HG03159 (cell line): Measurements from ENCODE around the gene FAM181A.

Experiments
- ATAC-seq: cut with Tn5 transposase; IDR thresholded peaks from one replicate; pipeline ENCODE4 v1.9.1; 2021; ENCODE audit warnings: mild to moderate bottlenecking, moderate library complexity; ENCODE audit not compliant: unreplicated experiment

FAM181A gene

DNA sequence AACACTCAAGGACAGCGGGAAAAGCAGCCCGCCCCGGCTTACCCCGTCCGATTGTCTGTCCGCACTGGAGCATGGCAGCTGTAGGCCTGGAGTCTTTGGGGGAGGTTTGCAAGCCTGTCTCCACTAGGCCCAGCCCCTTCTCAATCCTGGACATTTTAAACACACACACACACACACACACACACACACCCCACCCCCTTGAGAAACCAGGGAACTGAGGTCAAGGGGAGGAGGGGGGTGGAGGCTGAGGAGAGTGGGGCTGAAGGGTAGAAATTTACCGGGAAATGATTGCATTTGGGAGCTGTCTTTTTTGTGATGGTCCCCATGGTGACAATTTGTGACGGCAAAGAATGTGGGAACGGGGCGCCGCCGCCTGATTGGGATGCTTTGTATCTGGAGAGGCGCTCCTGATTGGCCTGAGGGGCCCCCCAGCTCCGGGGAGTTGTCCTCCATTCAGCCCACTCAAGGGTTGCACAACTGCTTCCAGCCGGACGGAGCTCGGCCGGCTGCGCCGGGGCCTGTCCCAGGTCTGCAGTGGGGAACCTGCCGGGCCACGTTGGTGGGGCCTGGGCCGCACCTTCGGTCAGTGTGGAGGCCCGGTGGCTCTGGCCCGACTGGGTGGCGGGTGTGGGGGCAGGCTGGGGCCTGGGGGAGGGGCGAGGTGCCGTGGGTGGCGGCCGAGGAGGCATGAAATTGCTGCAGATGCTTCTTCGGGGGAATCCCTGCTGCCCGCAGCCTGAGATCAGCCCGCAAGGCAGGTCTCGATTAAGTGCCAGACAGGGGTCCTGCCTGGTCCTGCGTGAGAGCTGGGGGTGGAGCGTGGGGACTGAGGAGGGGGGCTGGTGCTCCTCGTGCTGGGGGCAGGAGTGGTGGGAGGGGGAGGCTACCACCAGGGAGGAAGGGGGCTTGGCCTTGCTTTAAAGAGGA is at the start of gene FAM181A:
Gene FAM181A (plus strand): TSS at position 472 of the 927 bp plus-strand sequence. CDS start 942 bp downstream, outside the sequence.
- no peak for ATAC-seq

- no peak for ATAC-seq
These were observed 48.9 kb upstream of the FAM181A start for GRCh38 chr14:93878212-93878611.

DNA sequence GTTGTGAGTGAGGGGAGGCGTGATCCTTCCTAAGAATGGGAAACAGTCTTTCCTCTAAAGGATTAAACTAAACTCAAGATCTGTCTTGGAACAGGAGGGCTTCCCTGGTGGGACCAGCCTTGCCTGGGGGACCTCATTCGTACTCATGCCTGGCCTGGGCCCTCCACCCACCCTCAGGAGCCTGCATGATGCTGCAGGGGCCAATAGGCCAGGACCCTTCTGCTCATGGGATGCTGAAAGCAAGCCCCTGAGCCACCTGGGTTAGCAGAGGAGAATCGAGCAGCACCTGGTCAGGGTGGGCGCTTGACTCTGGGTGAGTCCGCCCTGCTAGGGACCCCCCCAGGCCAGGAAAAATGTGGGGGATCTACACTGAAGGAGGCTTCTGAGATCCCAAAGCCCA is 48.3 kb upstream of the FAM181A start:
- ATAC-seq = no peak

GRCh38 chr14:93879362-93879983 is 47.7 kb upstream of the FAM181A start:
- ATAC-seq = no peak

GRCh38 chr14:93880021-93880820 is 46.9 kb upstream of the FAM181A start:
- no peak for ATAC-seq

- ATAC-seq = no peak
These were observed 42.2 kb upstream of the FAM181A start for GRCh38 chr14:93884950-93885349.

- ATAC-seq = no peak
These were observed 38.1 kb upstream of the FAM181A start for GRCh38 chr14:93888995-93889394.

GRCh38 chr14:93889739-93890483 is 37.2 kb upstream of the FAM181A start:
- no peak for ATAC-seq

DNA sequence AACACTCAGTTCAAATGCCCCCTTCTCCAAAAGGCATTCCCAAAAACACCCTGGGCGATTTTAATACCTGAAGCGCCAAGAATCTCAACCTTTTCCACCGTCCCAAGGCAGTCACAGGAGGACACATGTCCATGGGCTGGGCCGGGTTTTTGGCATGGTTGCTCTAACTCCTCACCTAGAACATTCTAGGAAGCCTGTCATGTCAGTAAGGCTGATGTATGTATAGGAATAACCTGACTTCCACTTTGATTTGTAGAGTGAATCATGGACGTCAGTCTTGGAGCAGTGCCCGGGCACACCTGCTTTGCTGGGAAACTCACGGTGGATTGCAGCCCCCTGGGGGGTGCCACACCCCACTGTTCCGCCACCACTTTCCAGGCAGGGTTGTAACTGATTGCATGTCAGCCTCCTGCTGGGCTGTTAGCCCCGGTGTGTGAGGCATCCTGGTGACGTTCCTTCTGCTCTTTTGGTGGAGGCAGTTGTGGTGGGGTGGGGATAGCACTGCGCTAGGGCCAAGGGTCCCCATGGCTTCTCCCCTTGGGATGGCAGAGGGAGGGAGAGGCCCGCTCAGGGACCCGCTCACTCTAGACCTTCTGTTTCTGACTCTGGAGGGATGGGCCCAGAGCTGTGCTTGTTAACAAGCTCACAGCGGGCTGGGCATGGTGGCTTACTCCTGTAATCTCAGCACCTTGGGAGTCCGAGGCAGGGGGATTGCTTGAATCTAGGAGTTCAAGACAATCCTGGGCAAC is 35.2 kb upstream of the FAM181A start:
- ATAC-seq = no peak

DNA sequence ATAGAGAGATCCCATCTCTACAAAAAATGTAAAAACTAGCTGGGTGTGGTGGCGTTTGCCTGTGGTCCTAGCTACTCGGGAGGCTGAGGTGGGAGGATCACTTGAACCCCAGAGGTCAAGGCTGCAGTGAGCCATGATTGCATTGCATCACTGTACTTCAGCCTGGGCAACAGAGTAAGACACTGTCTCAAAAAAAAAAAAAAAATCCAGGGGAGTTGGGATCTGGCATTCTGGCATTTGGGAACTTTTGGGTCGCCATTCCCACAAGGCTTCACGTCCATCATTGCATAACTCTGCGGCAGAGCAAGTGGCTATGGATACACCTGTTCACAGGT is 34.7 kb upstream of the FAM181A start:
- no peak for ATAC-seq

DNA sequence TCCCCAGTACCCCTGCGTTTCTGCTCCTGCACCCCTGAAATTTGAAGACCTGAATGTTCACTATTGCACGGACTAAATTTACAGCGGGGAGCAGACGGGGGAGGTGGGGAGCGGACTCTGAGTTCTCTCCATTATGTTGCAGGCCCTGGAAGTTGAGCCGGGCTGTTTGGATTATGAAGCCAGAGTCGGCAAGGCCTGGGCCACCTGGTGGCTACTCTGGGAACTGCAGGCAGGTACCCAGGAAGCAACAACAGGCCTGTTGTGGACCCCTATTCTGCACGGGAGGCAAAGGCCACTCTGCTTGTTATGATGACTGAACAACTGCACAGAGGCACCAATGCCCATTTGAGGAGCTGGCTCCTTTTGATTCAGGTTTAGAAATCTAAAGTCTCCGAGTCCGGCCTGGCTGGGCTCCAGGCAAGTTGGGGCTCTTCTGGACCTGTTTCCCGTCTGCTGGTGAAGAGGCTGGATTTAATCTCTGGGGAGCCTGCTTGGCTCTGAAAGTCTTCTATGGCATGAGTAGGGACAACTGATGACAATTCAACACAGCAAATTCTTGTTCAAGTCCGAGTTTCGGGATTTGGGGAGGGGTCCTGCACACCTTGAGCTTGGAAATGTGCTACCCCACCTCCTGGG is 34.1 kb upstream of the FAM181A start:
- ATAC-seq = no peak

- no peak for ATAC-seq
These were observed 33.4 kb upstream of the FAM181A start for GRCh38 chr14:93893661-93894261.

GRCh38 chr14:93895023-93895604 is 32.0 kb upstream of the FAM181A start:
- ATAC-seq = no peak

DNA sequence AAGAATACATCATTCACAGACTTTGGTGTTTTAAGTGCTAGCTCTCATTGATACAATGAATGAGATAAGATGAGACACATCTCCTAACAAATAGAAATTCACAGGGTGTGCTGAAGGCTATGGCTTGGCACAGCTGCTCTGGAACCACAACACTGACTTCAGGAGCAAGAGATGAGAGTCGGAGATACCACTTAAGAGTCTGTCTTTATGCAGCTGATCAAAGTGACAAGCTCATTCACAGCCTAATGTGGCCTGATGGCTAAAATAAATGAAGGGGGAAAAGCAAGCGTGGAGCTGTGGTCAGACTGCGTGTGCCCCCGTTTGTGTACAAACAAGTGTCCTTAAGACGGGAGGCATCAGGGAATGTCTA is 29.7 kb upstream of the FAM181A start:
- no peak for ATAC-seq

DNA sequence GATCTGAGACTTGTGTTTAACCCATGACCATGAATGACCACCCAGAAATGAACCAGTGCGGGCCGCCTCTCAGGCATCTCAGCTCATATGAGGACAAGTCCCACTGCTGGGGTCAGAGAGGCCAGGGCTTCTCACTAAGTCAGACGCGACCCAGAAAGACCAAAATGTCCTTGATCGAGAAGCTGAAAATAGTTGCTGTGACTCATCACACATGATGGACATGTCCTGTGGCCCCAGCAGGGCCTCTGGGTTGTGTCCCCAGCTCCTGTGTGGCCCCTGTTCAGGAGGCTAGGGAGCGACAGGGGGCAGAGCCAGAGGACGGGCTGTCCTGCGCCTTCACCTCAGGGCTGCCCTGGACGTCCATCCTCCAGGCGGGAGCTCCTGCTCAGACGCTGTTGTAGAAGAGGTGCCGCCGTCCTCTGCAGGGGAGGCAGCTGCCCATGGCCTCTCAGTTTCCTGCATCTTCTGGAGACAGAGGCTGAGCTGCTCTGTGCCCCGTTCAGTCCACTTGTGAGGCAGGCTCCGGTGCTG is 29.0 kb upstream of the FAM181A start:
- ATAC-seq = no peak

GRCh38 chr14:93898731-93899130 is 28.4 kb upstream of the FAM181A start:
- ATAC-seq = no peak

DNA sequence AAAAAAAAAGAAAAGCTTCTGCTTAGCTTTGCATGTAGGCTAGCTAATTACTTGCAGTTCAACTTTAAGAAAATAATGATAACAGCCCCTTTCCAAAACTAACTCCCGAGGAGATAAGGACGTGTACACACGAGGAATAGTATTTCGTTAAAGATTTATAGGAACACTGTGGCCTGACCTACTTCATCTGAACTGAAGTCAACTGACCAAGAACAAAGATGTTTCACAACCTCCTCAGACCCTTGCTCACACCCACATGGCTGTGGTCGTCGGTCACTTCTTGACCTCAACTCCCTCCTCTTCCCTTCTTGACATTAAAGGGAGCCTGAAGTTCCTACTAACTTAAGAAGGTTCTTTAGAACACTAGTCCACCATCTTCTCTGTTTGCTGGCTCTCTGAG is 25.3 kb upstream of the FAM181A start:
- ATAC-seq = no peak

DNA sequence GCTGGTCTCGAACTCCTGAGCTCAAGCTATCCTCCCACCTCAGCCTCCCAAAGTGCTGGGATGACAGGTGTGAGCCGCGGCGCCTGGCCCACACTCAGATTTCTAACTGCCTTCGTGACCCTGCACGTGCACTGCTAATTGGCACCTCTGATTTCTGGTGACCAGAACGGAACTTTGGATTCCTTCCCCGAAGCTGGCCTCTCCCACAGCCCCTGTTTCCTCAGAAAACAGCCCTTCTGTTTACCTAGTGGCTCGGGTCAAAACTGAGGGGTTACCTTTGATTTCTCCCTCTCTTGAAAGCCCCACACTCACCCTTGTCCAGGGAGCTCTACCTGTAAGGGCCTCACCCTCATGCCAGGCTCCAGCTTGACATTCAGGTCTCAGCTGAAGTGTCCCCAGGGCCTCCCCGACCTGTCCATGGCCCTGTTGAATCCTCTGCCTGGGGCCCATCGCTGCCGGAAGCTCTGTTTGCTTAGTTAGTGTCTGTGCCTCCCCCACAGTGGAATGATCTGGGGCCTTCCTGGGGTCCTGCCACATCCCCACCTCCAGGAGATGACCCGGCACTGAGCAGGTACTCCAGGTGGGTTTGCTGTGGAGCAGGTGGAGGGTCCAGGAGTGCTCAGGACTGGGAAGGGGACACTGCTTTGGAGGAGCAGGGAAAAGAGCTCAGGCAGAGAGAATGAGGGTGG is 24.4 kb upstream of the FAM181A start:
- ATAC-seq = no peak
